OCI-LY1 (cell line): ENCODE measurements around the gene GDF15.
"Not testable (repeated sequence)": the region's sequence is repeated elsewhere in the genome, so short reads cannot be mapped to it uniquely, and the experiment has no call there.

Experiments used
- H2AFZ ChIP-seq: fragments of 200-600 bp; sonication (generic), shearing (Covaris generic); 2 replicates; pipeline ENCODE4 v1.6.0; 2014; ENCODE audit warnings: antibody characterized with exemption, mild to moderate bottlenecking, low read length
- H3F3A ChIP-seq: fragments of 200-600 bp; sonication (generic), shearing (Covaris generic); 2 replicates; pipeline ENCODE4 v1.6.0; 2014; ENCODE audit warnings: mild to moderate bottlenecking, antibody characterized with exemption, low read length, moderate library complexity; ENCODE audit not compliant: insufficient read depth
- H3K27ac ChIP-seq: fragments of 200-600 bp; sonication (generic); 2 replicates; pipeline ENCODE4 v1.5.1; 2014; ENCODE audit warnings: low read length, mixed run types, mild to moderate bottlenecking, low read depth; ENCODE audit not compliant: poor library complexity, severe bottlenecking
- H3K27me3 ChIP-seq: fragments of 200-600 bp; sonication (generic); 2 replicates; pipeline ENCODE4 v1.6.0; 2014; ENCODE audit warnings: antibody characterized with exemption, mild to moderate bottlenecking, low read length, moderate library complexity; ENCODE audit not compliant: insufficient read depth
- H3K36me3 ChIP-seq: fragments of 200-600 bp; sonication (generic); 2 replicates; pipeline ENCODE4 v1.6.1; 2014; ENCODE audit warnings: mild to moderate bottlenecking, antibody characterized with exemption, low read length, moderate library complexity, mixed read lengths; ENCODE audit not compliant: insufficient read depth
- H3K4me1 ChIP-seq: fragments of 200-600 bp; sonication (generic); 2 replicates; pipeline ENCODE4 v1.5.1; 2014; ENCODE audit warnings: mild to moderate bottlenecking, low read length, moderate library complexity; ENCODE audit not compliant: insufficient read depth, severe bottlenecking
- H3K4me2 ChIP-seq: fragments of 200-600 bp; sonication (generic), shearing (Covaris generic); 2 replicates; pipeline ENCODE4 v1.6.1; 2014; ENCODE audit warnings: low read length
- H3K4me3 ChIP-seq: fragments of 200-600 bp; sonication (generic); 2 replicates; pipeline ENCODE4 v1.5.1; 2014; ENCODE audit warnings: low read length, low read depth, mild to moderate bottlenecking, mixed read lengths; ENCODE audit not compliant: poor library complexity, severe bottlenecking
- H3K79me2 ChIP-seq: fragments of 200-600 bp; shearing (Covaris generic); 2 replicates; pipeline ENCODE4 v1.6.1; 2016; ENCODE audit warnings: mixed run types, low read length, mixed read lengths; ENCODE audit not compliant: insufficient read depth
- H3K9ac ChIP-seq: fragments of 200-600 bp; sonication (generic), shearing (Covaris generic); 2 replicates; pipeline ENCODE4 v1.6.1; 2014; ENCODE audit warnings: mild to moderate bottlenecking, low read length, mixed read lengths
- H3K9me2 ChIP-seq: fragments of 200-600 bp; sonication (generic), shearing (Covaris generic); 2 replicates; pipeline ENCODE4 v1.6.1; 2014; ENCODE audit warnings: low read depth, mild to moderate bottlenecking, low read length, mixed read lengths
- H3K9me3 ChIP-seq: fragments of 200-600 bp; shearing (Covaris generic); 2 replicates; pipeline ENCODE4 v1.6.1; 2014; ENCODE audit warnings: low read length, mixed read lengths
- H4K20me1 ChIP-seq: fragments of 200-600 bp; sonication (generic), shearing (Covaris generic); 2 replicates; pipeline ENCODE4 v1.6.0; 2016; ENCODE audit warnings: mild to moderate bottlenecking, low read length; ENCODE audit not compliant: insufficient read depth
- EZH2 ChIP-seq: fragments of 200-600 bp; sonication (generic), shearing (Covaris generic); IDR thresholded peaks from 2 replicates; pipeline ENCODE4 v1.8.0; 2017; ENCODE audit warnings: borderline replicate concordance, mixed run types, mild to moderate bottlenecking, antibody characterized with exemption, low read length, moderate library complexity, mixed read lengths
- TF ChIP-seq, protein P1 (sequence below): fragments of 200-600 bp; sonication (generic), shearing (Covaris generic); IDR thresholded peaks from 2 replicates; pipeline ENCODE4 v1.5.1; 2017; ENCODE audit warnings: mild to moderate bottlenecking, antibody characterized with exemption, low read length, moderate library complexity, mixed read lengths

Gene GDF15

DNA sequence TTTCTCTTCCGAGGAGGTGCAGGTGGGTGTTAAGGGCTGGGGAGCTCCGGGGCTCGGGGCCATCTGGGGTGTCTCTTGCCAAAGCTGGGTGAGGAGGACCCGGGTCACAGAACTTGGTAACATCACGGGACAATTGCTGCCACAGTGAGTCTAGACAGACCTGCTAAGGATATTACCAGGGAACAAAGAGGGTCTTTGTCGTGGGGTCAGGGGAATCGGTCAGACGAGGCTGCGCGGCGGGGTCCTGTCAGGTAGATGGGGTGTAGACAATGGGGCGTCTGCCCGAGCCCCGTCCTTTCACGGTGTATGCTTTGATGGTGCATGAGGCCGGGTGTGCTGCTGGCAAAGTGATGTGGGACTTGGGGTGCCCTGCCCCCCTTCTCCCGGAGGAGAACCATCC lies 37.8 kb upstream of the GDF15 start:
- Histone ChIP-seq H3K9me2 (no peaks in the 10 kb centered on the region), H3K4me3 (no peak overlapping the region), H3F3A (no peaks in the 10 kb centered on the region), H3K4me2 (no peak overlapping the region), H3K27ac (no peak overlapping the region), H3K27me3 (no peaks in the 10 kb centered on the region), H3K9ac (no peak overlapping the region), H3K4me1 (no peaks in the 10 kb centered on the region), H3K79me2 (no peaks in the 10 kb centered on the region), H4K20me1 (no peaks in the 10 kb centered on the region), H3K9me3 (no peaks in the 10 kb centered on the region), H2AFZ (no peak overlapping the region), H3K36me3 (peaks cover 7% of the 10 kb centered on the region; the same call in 1 of the 2 replicates)
- TF ChIP-seq, protein P1, sequence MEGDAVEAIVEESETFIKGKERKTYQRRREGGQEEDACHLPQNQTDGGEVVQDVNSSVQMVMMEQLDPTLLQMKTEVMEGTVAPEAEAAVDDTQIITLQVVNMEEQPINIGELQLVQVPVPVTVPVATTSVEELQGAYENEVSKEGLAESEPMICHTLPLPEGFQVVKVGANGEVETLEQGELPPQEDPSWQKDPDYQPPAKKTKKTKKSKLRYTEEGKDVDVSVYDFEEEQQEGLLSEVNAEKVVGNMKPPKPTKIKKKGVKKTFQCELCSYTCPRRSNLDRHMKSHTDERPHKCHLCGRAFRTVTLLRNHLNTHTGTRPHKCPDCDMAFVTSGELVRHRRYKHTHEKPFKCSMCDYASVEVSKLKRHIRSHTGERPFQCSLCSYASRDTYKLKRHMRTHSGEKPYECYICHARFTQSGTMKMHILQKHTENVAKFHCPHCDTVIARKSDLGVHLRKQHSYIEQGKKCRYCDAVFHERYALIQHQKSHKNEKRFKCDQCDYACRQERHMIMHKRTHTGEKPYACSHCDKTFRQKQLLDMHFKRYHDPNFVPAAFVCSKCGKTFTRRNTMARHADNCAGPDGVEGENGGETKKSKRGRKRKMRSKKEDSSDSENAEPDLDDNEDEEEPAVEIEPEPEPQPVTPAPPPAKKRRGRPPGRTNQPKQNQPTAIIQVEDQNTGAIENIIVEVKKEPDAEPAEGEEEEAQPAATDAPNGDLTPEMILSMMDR: no peak
- TF ChIP-seq EZH2: no peak

DNA sequence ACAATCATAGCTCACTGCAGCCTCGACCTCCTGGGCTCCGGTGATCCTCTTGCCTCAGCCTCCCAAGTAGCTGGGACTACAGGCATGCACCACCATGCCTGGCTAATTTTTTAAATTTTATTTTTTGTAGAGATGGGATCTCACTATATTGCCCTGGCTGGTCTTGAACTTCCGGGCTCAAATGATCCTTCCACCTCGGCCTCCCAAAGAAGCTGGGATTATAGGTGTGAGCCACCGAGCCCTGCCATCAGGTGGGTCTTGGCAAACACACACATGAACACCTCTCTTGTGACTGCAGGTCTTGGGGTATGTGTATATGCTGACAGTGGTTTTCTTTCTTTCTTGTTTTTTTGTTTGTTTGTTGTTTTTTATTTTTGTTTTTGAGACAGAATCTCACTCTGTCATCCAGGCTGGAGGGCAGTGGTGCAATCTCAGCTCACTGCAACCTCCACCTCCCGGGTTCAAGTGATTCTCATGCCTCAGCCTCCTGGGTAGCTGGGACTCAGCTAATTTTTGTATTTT lies 37.1 kb upstream of the GDF15 start:
- not testable (repeated sequence) for H3K9ac ChIP-seq, H3F3A ChIP-seq, H2AFZ ChIP-seq, H3K79me2 ChIP-seq, H3K4me3 ChIP-seq, H3K9me3 ChIP-seq, H3K9me2 ChIP-seq, H3K4me2 ChIP-seq, H3K36me3 ChIP-seq, H3K4me1 ChIP-seq, H3K27ac ChIP-seq, H4K20me1 ChIP-seq, H3K27me3 ChIP-seq

DNA sequence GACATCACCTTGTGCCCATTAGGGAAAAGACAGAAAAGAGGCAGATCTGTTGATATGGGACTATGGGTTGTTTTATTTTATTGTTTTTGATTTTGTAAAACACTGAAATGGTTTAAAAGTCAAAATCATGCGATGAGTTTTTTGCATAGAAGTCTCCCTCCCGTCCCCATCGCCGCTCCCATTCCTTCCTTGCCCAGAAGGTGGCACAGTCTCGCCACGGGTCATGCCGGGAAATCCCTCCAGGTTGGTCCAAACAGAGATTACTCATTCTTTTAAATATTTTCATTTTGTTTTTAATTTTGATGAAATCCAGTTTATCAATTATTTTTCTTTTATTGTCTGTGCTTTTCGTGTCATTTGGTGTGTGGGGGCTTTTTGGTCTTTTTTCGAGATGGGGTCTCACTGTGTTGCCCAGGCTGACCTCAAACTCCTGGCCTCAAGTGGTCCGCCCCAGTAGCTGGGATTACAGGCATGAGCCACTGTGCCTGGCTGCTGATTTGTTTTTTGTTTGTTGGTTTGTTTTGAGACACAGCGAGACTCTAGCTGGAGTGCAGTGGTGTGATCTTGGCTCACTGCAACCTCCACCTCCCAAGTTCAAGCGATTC lies 36.3 kb upstream of the GDF15 start:
- H3K9ac ChIP-seq: no peak overlapping the region

More for the DNA sequence above, 36.3 kb upstream of the GDF15 start:
- Histone ChIP-seq H4K20me1 (no peaks in the 10 kb centered on the region), H3K9me2 (no peaks in the 10 kb centered on the region), H3K4me1 (no peaks in the 10 kb centered on the region), H3K9me3 (no peaks in the 10 kb centered on the region), H3K27ac (no peak overlapping the region), H2AFZ (no peak overlapping the region), H3K79me2 (no peaks in the 10 kb centered on the region), H3K36me3 (peaks cover 4% of the 10 kb centered on the region; the same call in 1 of the 2 replicates), H3F3A (no peaks in the 10 kb centered on the region), H3K4me2 (no peak overlapping the region), H3K4me3 (no peak overlapping the region), H3K27me3 (no peaks in the 10 kb centered on the region)
- no peak for TF ChIP-seq EZH2
- TF ChIP-seq, protein P1: peak; percentile 66
